ENCODE data around the gene KATNAL2.

GRCh38 chr18:47087676-47088075 is 170.3 kb downstream of the KATNAL2 start:
- TF ChIP-seq, protein P1, sequence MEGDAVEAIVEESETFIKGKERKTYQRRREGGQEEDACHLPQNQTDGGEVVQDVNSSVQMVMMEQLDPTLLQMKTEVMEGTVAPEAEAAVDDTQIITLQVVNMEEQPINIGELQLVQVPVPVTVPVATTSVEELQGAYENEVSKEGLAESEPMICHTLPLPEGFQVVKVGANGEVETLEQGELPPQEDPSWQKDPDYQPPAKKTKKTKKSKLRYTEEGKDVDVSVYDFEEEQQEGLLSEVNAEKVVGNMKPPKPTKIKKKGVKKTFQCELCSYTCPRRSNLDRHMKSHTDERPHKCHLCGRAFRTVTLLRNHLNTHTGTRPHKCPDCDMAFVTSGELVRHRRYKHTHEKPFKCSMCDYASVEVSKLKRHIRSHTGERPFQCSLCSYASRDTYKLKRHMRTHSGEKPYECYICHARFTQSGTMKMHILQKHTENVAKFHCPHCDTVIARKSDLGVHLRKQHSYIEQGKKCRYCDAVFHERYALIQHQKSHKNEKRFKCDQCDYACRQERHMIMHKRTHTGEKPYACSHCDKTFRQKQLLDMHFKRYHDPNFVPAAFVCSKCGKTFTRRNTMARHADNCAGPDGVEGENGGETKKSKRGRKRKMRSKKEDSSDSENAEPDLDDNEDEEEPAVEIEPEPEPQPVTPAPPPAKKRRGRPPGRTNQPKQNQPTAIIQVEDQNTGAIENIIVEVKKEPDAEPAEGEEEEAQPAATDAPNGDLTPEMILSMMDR (IDR thresholded peaks at IDR 0.05) = no peak
- TF ChIP-seq RAD21 (IDR thresholded peaks at IDR 0.05; ENCODE audit: low read length) = no peak
- TF ChIP-seq MEF2A (IDR thresholded peaks at IDR 0.05; ENCODE audit: borderline replicate concordance, low read depth) = no peak
- no peak for TF ChIP-seq POLR2AphosphoS5 (IDR thresholded peaks at IDR 0.05; ENCODE audit: low read depth, low read length)
- no peak for TF ChIP-seq EZH2phosphoT487 (IDR thresholded peaks at IDR 0.05; ENCODE audit: borderline replicate concordance, low read depth)
- TF ChIP-seq USF2 (IDR thresholded peaks at IDR 0.05; ENCODE audit: borderline replicate concordance, low read depth, low read length) = no peak
- no peak for TF ChIP-seq GATA2 (CRISPR knock-in tag; IDR thresholded peaks at IDR 0.05)
- TF ChIP-seq, protein P2, sequence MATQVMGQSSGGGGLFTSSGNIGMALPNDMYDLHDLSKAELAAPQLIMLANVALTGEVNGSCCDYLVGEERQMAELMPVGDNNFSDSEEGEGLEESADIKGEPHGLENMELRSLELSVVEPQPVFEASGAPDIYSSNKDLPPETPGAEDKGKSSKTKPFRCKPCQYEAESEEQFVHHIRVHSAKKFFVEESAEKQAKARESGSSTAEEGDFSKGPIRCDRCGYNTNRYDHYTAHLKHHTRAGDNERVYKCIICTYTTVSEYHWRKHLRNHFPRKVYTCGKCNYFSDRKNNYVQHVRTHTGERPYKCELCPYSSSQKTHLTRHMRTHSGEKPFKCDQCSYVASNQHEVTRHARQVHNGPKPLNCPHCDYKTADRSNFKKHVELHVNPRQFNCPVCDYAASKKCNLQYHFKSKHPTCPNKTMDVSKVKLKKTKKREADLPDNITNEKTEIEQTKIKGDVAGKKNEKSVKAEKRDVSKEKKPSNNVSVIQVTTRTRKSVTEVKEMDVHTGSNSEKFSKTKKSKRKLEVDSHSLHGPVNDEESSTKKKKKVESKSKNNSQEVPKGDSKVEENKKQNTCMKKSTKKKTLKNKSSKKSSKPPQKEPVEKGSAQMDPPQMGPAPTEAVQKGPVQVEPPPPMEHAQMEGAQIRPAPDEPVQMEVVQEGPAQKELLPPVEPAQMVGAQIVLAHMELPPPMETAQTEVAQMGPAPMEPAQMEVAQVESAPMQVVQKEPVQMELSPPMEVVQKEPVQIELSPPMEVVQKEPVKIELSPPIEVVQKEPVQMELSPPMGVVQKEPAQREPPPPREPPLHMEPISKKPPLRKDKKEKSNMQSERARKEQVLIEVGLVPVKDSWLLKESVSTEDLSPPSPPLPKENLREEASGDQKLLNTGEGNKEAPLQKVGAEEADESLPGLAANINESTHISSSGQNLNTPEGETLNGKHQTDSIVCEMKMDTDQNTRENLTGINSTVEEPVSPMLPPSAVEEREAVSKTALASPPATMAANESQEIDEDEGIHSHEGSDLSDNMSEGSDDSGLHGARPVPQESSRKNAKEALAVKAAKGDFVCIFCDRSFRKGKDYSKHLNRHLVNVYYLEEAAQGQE (IDR thresholded peaks at IDR 0.05; ENCODE audit: low read depth, low read length) = no peak
- TF ChIP-seq RCOR1 (IDR thresholded peaks at IDR 0.05; ENCODE audit: low read length) = no peak
- TF ChIP-seq TEAD4 (IDR thresholded peaks at IDR 0.05; ENCODE audit: borderline replicate concordance, insufficient read depth) = no peak
- no peak for TF ChIP-seq SMC3 (IDR thresholded peaks at IDR 0.05; ENCODE audit: low read depth, low read length)
